ENCODE measurements around the gene FOXP1. TPM values are rescaled to one million over a fixed set of nuclear protein-coding genes. Genes with fewer than 3 reads are reported as not detected.

FOXP1 gene
- total and polyA plus RNA-seq, 2 of the 8 experiments (the other 6 are each of a cell fraction or from before 2014, with no cell fraction given), result 13.9 to 25.4 TPM

GRCh38 chr3:71453822-71454511 lies 129.6 kb downstream of the FOXP1 start (continued):
- TF ChIP-seq RNF2 (IDR thresholded peaks at IDR 0.05; ENCODE audit: borderline replicate concordance, low read depth, low read length, missing control alignments, poor library complexity, severe bottlenecking) (no peak), CHD1 (IDR thresholded peaks at IDR 0.05; ENCODE audit: low read depth, low read length) (no peak), CREB1 (IDR thresholded peaks at IDR 0.05) (no peak), POLR2A (IDR thresholded peaks at IDR 0.05; ENCODE audit: control extremely low read depth in 1 of 2, low read depth in 2 of 2, low read length in 2 of 2) (no peak), BACH1 (IDR thresholded peaks at IDR 0.05; ENCODE audit: low read length) (no peak), SUZ12 (IDR thresholded peaks at IDR 0.05; ENCODE audit: low read length) (no peak), SIRT6 (IDR thresholded peaks at IDR 0.05; ENCODE audit: low read length) (no peak), E2F6 (IDR thresholded peaks at IDR 0.05) (no peak)

All from H1 (cell line).